Sigmoid colon (tissue), 4 donors: ENCODE measurements around the gene CFHR3.
"Not testable (repeated sequence)": the region's sequence is repeated elsewhere in the genome, so short reads cannot be mapped to it uniquely, and the experiment has no call there.

Experiments
- POLR2A ChIP-seq, 2 donors: fragments of 450-650 bp; IDR thresholded peaks; one replicate each; pipeline ENCODE4 v1.6.1; 2016; ENCODE audit warnings: antibody characterized with exemption in 2 of 2, mild to moderate bottlenecking in 2 of 2, moderate library complexity in 2 of 2
- POLR2AphosphoS5 ChIP-seq, 4 donors: sonication (generic); formaldehyde crosslinking; IDR thresholded peaks; one replicate each; pipeline ENCODE4 v1.6.1; 2017; ENCODE audit warnings: antibody characterized with exemption in 4 of 4
- TF ChIP-seq, protein P1 (sequence below), 4 experiments: fragments of 450-650 bp in 3 of 4; fragments of 200-600 bp in 1 of 4; IDR thresholded peaks; one replicate each; pipeline ENCODE4 v1.5.1; 2016 to 2019; ENCODE audit warnings: antibody characterized with exemption in 4 of 4, mild to moderate bottlenecking in 3 of 4, moderate library complexity in 2 of 4

DNA sequence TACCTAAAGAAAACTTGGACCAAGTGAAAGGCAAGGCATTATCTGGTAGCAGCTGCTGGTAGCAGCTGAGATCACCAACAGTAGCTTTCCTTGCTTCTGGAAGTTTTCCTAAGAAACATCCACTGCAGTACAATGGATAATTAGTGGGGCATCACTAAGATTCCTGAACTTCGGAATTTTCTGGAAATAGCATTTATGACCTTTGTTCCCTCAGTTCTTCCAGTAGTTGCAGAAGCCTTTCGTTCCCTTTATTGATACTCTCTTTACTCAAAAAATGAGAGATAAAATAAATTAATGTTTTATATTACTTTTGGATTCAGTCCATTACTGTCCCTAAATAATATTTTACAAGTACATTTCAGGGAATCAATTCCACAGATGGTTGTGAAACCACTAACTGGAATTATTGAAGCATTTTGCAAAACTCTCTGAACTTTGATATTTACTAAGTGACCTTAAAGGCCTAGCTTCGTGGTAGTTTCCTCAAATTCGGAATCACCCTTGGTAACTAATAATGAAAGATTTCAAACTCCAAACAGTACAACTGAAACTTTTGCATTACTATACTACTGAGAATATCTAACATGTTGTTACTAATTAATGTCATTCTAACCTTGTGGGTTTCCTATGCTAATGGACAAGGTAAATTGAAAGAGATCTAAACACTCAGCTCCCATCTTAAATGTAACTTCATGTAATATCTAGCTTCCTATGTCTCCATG is 9.5 kb upstream of the CFHR3 start:
- TF ChIP-seq, protein P1, sequence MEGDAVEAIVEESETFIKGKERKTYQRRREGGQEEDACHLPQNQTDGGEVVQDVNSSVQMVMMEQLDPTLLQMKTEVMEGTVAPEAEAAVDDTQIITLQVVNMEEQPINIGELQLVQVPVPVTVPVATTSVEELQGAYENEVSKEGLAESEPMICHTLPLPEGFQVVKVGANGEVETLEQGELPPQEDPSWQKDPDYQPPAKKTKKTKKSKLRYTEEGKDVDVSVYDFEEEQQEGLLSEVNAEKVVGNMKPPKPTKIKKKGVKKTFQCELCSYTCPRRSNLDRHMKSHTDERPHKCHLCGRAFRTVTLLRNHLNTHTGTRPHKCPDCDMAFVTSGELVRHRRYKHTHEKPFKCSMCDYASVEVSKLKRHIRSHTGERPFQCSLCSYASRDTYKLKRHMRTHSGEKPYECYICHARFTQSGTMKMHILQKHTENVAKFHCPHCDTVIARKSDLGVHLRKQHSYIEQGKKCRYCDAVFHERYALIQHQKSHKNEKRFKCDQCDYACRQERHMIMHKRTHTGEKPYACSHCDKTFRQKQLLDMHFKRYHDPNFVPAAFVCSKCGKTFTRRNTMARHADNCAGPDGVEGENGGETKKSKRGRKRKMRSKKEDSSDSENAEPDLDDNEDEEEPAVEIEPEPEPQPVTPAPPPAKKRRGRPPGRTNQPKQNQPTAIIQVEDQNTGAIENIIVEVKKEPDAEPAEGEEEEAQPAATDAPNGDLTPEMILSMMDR (IDR thresholded peaks at IDR 0.05): not testable (repeated sequence)
- TF ChIP-seq POLR2A, POLR2AphosphoS5 (IDR thresholded peaks at IDR 0.05): not testable (repeated sequence)
